ENCODE results near the gene RIBC2. TPM values are rescaled to one million over a fixed set of nuclear protein-coding genes. Genes with fewer than 3 reads are reported as not detected.
A peak's percentile ranks its signal among the peaks of the same experiment; 100 is the strongest.
"Not testable (repeated sequence)": the region's sequence is repeated elsewhere in the genome, so short reads cannot be mapped to it uniquely, and the experiment has no call there.

RIBC2 gene, protein sequence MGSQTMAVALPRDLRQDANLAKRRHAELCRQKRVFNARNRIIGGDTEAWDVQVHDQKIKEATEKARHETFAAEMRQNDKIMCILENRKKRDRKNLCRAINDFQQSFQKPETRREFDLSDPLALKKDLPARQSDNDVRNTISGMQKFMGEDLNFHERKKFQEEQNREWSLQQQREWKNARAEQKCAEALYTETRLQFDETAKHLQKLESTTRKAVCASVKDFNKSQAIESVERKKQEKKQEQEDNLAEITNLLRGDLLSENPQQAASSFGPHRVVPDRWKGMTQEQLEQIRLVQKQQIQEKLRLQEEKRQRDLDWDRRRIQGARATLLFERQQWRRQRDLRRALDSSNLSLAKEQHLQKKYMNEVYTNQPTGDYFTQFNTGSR
- 3.5 and 6.4 TPM in 2 replicates for total RNA-seq (2014; rRNA removed; shearing (Covaris generic))

DNA sequence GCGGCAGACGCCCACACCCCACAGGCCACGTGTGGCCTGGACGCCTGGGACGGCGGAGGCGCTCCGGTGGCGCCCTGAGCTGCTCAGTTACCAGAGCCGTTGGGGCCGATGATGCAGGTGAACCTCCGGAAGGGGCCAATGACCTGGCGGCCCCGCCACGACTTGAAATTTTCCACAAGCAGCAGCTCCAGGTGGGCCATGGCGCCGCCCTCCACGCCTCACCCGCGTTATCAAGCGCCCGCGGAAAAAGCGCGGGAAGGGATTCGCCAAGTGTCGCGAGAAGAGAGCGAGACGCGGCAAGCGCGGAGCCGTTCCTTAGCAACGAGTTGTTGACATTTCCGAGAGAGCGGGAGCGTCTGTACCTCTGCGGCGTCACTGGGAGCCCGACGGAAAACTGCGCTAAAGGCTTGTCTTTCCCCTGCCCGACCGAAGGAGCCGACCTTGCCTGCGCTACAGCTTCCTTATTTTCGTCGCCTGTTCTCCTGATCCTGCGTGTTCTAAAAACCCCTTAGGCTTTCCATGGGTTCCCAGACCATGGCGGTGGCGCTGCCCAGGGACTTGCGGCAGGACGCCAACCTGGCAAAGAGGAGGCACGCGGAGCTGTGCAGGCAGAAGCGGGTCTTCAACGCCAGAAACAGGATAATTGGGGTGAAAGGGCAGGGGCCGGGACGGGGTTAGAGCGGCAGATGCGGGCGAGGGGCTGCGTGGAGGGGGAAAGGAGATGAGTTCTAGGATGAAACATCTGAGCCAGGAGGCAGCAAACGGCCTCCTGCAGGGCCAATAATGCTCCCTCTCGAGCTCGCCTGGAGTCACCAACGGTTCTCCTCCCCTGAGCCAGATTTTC, at the start of gene RIBC2, which contains the start of gene SMC1B:
Gene RIBC2, plus strand, starts transcription at position 326 of the 844 bp plus-strand sequence. Its CDS starts 194 bp downstream, at position 520.
Gene SMC1B, minus strand, starts transcription at position 232 of the 844 bp plus-strand sequence. Its CDS starts 32 bp downstream, at position 200.
- DNase-seq (ENCODE audit: low spot score), result peak; percentile 85

DNA sequence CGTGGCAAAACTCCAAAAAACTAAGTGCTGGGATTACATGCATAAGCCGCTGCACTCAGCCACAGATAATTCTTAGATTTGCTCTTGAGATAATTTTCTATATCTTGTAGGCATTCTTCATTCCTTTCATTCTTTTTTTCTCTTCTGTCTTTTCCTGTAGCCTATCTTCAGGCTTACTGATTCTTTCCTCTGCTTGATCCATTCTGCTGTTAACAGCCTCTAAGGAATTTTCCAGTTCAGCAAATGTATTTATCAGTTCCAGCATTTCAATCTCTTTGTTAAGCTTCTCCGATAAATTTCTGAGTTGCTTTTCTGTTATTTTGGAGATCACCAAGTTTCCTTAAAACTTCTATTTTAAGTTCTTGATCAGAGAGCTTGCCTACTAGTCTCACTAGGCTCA, 46.8 kb upstream of the RIBC2 start:
- no peak for DNase-seq (ENCODE audit: low spot score)

DNA sequence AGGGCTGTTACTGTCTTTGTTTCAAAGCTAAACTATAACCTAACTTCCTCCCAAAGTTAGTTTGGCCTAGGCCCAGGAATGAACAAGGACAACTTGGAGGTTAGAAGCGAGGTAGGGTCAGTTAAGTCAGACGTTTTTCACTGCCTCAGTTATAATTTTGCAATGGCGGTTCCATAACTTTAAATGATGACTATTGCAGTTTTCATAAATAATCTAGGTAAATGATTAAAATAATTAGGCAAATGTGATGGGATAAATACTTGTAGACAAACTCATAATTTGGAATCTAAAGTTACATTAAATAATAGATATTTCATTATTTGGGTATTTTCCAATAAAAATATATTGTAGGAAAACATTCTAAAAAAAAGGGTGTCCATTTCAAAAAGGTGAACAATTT, 39.9 kb upstream of the RIBC2 start:
- DNase-seq (ENCODE audit: low spot score), result not testable (repeated sequence)

DNA sequence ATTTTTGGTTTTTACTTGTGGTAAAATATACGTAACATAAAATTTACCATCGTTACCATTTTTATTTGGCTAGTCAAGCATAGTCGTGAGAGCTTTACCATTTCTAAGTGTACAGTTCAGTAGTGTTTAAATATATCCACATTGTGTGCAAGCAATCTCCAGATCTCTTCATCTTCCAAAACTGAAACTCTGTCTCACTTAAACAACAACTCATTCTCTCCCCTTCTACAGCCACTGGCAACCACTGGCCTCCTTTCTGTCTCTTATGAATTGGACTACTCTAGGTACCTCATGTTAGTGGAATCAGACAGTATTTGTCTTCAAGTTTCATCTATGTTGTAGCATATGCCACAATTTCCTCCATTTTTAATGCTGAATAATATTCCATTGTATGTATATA, 37.5 kb upstream of the RIBC2 start:
- no peak for DNase-seq (ENCODE audit: low spot score)

DNA sequence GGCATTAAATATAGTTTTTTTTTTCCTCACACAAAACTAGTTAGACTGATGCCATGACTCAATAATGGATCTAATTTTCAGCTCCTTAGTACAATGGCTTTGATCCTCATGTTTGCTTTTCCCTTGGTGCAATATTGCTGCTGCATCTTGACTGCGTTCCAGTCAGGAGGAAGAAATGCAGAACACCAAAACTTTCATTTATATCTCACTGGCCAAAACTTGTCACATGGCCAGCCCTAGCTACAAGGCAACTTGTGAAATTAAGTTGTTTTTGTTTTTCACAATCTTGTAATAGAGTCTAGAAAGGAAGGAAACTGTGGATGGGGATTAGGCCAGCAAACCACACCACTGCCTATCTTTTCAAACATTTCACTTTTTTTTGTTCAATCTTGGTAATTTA, 36.8 kb upstream of the RIBC2 start:
- DNase-seq (ENCODE audit: low spot score), result no peak

DNA sequence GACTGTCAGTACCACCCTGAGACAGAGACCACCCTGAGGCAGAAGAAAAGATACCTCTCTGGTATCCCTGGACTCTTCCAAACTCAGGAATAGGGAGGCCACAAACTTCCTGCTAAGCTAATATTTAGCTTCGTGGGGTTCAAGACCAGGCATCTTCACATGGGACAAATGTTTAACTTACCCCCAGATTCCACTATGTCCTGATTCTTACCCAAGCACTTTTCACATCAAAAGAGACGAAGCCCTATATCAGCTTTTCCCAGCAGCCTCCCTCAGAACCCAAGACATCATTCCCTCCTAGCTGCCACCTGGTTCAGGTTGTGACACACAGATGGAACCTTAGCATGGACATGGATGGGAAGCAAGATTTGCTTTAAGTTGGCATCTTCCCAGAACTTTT, 32.1 kb upstream of the RIBC2 start:
- DNase-seq (ENCODE audit: low spot score), result no peak

DNA sequence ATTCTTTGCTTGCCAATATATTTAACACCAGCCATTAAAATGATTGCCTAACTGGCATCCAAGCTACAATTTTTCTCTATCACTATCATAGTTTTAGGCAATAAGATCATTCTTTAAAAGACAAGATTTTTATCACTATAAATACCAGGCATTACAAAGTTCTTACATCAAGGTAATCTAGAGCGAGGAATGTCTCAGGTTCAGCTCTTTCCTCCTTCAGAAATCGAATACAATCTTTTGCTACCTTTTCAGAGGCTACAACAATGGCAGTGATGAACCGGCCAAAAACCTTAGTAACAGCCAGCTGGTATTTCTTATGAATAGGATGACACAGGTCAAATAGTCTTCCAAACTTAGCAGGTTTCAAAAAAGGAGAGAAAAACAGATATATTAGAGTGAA, 23.9 kb upstream of the RIBC2 start:
- no peak for DNase-seq (ENCODE audit: low spot score)

DNA sequence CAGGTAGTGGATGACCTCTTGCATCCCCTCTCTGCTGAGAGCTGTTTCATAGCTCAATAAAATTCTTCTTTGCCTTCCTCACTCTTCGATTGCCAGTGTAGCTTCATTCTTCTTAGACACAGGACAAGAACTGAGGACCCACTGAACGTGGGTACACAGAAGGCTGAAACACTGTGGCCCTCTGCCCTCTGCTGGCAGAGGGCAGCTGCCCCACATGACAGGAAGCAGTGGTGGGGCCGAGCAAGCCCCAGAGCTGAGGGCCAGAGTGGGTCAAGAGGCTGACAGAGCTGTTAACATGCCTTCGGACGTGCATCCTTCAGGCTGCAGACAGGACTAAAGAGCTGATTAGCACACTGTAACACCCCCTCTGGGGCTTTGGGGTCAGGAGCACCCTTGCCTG, 15.7 kb upstream of the RIBC2 start:
- no peak for DNase-seq (ENCODE audit: low spot score)

DNA sequence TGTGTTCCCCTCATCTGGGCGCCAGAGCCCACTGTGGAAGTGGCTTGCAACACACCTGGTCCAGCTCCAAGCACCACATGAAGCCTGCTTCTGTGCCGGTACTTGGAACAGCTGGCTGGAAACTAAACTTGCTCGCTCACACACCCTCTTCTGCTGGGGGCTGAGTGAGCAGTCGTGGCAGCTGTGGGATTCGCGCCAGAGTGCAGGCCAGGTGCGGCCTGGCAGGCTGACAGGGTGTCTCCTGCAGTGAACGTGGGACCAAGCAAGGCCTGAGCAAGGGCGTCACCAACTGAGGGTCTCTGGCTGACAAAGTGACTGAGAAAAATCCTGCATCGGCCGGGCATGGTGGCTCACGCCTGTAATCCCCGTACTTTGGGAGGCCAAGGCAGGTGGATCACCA, 15.3 kb upstream of the RIBC2 start:
- no peak for DNase-seq (ENCODE audit: low spot score)

DNA sequence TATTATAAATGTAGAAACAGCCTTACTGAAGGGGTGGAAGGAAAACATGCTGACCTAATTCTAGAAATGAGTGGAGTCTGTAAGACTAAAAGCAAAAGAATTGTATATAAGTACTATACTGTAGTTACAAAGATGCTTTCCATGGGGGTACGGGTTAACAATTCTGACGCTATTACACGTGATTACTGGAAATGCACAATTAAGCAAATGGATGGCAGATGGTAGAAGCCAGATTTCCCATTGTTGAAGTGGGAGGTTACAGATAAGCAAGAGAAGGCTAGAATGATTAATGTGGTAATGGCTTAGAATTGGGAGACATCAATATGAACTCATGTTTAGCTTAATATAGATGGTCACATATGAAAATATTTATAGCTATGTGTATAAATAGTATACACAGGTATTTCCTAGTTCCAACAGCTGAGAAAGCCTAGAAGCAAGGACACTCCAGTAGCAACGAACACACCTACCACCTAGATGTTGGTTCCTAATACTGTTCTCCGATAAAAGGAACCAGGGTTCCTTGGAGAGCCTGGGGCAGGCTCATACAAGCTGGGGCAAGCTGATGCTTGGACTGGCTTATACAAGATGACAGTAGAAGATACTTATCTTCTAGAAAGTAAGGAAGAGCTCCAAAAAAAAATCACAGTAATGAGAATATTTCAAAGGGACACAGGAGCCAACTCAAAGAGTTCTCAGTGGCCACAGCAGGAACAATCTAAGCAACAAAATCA, 13.6 kb upstream of the RIBC2 start:
- DNase-seq (ENCODE audit: low spot score), result no peak

DNA sequence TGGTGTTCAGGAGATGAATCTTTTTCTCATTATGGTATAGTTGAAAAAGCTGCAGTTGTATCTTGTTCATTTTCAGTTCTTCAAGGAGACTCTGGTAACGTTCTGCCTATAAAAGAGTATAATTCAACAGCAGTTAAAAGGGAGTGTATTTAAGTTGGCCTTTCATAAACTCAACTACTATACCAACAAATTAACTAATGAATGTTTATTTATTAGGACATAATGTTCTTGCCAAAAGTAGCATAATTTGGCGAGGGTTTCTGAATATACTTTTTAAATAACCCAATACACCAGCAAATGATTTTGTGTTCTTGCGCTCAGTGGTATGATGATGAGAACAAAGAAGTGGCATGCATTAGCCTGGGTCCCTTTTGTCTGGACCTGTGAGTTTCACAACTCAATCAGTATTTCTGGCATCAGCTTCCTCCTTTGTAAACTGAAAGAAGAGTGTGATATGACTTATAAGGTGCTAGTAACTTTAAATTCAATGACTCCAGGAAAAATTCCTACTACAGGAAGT, 11.0 kb upstream of the RIBC2 start:
- DNase-seq (ENCODE audit: low spot score), result no peak

DNA sequence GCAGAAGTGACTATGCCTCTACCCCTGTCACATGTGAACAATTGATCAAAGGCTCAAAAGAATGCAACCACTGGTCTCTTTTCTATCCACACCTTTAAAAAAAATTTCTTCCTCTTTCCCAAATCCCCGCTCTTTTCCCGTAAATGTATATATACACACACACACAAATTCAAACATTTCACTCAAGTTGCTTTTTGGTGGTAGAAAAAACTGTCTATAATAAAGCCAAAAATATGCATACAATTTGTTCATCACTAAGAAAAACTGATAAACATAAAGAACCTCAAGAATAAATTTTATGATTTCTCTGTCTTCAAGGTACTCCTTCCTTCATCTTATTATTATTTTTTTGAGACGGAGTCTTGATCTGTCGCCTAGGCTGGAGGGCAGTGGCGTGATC, 5.7 kb upstream of the RIBC2 start:
- no peak for DNase-seq (ENCODE audit: low spot score)

DNA sequence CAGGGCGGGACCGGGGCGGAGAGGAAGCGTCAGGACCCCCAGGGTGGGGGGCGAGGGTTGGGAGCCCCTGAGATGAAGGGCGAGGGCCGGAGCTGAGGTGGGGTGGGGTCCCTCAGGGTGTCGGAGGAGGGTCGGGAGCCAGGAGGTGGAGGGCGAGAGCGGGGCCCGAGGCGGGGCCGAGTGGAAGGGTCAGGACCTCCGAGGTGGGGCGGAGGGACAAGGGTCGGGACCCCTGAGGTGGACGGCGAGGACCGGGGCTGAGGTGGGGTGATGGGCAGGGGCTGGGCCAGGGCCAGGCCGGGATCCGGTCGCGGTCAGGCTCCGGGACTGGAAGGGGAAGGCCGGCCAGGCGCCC, 503 bp upstream of the RIBC2 start:
- no peak for DNase-seq (ENCODE audit: low spot score)

DNA sequence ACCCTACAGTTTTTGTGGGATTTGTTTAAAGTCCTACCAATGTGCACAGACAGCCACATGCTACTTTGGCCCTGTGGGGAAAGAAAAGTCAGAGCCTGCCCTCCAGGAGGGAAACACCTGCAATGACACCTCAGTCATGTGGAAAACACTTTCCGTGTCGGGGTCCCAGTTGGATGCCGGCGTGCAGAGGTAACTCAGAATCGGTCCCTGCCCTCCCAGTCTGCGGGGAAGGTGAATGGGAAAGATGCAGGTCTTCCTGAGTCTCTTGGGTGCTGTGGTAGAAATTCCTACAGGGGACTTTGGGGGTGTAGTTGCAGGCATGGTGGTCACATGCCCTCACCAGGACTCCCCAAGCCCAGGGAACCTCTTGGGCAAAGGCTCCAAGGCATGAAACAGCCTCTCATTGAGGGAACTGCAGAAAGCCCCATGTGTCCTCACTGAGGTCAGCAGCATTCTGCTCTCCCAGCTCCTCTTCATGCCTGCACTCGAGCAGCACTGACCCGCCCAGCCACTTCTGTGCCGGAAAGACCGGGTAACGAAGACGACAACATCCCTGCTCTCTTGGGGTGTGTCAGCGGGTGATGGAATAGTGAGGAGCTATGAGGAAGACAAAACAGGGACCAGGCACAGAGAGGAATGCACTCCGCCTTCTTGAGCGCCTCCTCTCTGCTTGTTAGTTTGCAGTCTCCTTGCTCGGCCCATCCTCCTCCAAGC, 4.7 kb downstream of the RIBC2 start:
- no peak for DNase-seq (ENCODE audit: low spot score)

DNA sequence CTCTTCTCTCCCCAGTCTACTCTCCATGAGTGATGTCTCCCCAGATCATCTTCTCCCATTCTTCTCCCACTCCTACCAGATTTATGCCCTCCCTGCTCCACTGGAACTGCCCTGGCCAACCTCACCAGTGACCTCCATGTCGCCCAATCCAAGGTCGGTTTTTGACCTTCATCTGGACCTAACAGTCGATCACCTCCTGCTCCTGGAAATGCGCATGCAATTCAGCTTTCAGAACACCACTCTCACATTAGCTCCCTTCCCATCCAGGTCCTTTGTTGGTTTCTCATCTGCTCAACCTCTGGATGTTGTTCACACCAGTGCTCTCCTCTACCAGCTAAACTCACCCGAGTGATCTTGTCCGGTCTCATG, 5.3 kb downstream of the RIBC2 start:
- no peak for DNase-seq (ENCODE audit: low spot score)

DNA sequence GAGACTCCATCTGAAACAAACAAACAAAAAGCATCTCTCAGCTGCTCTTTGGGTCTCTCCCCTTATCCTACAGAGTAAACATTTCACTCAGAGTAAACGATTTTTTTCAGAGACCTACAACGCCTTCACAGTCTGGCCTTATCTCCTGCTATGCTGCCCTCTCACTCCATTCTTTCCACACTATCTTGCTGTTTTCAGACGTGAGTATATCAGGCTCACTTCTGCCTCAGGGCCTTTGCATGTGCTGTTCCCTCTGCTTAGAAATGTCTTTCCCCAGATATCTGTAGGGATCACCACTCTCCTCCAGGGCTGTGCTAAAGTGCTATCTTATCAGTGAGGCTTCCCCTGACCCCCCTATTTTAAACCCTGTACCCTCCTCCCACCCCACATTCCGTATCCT, 6.5 kb downstream of the RIBC2 start:
- no peak for DNase-seq (ENCODE audit: low spot score)

DNA sequence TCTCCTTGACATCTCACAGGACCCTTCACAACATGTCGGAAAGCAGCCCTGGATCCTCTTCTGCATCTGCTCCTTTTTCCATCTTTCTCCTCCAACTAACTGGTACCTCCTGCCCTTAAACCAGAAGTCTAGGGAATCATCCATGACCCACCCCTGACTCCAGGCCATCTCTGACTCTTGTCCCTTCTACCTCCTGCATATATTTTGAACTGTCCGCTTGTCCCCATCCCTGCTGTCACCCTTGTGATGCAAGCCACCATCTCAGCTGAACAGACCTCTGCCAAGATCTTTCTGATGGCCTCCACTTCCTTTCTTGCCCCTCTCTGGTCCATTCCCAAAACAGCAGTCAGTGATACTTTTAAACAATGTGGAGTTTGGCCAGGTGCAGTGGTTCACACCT, 7.0 kb downstream of the RIBC2 start:
- DNase-seq (ENCODE audit: low spot score), result no peak

DNA sequence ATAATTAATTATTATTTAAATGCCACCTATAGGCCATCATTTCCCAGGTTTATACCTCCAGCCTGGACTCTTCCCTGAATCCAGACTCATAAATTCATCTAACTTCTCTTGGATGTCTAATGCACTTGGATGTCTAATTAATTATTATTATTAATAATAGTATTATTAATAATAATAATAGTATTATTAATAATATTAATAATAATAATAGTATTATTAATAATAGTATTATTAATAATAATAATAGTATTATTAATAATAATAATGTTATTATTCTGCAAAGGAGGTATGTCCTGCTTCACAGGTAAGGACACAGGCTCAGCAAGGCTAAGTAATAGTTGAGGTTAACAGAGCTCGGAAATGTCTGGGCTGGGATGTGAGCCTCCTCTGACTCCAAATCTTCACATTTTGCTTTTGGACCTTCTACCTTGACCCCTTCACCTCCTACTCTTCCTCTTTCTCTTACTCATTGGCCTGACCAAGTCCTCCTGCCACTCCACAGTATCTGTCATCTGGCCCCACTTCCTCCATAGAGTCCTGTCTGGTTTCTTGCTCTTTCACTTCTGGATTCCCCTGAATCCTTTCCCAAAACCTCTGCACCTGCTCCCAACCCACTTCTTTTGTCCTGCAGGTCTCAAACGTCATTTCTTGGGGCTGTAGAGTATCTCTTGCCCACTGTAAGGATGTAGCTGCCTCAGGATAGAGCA, 8.0 kb downstream of the RIBC2 start:
- no peak for DNase-seq (ENCODE audit: low spot score)

DNA sequence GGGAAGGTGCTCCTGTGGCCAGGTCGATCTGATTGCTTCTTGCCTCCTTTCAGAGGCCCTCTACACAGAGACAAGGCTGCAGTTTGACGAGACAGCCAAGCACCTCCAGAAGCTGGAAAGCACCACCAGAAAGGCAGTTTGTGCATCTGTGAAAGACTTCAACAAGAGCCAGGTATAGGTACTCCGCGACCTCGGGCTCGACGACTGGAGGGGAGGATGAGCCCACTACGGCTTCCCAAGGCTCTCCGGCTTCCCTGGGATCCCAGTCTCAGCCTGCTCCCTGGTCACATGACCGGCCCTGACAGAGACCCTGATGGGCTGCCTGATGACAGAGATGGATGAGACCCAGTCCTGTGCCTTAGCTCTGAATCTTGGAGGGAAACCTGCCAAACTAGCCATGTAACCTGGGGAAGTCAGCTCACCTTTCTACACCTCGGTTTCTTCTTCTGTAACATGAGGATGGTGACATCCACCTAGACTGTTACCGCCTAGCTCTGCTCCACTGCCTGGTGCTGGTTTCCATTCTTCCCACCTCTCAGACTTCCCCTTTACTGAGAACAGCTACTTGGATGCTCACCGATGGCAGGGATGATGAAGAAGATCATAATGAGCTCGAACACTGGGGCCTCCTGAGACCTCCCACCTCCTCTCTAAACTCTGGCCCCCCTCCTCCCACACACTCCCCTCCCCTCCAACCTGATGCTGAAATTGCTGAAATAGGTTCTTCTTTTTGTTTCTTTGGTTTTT, 8.9 kb downstream of the RIBC2 start:
- DNase-seq (ENCODE audit: low spot score), result no peak

DNA sequence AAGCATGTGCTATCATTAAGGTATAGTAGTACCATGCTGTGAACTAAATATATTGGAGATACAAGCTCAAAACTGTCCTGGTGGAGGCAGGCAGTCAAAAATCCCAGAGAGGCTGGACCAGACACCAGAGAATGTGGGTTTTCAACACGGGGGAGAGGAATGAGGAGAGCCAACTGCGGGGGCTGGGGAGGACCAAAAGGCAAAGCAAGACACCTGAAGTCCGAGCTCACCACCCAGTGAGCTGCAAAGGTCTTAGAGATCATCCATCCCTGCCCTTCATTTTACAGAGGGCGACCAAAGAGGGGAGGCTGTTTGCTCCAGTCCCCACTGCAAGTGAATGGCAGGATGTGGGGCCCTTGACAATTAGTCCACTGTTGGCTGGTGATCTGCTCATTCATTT, 10.0 kb downstream of the RIBC2 start:
- no peak for DNase-seq (ENCODE audit: low spot score)
